Liver (tissue), 9 donors: ENCODE measurements around the gene LBP. TPM values are rescaled to one million over a fixed set of nuclear protein-coding genes. Genes with fewer than 3 reads are reported as not detected.

Experiments used
- DNase-seq: peaks from one replicate; pipeline ENCODE4 v3.0.0-alpha.2; 2017; ENCODE audit warnings: low spot score
- H3K27ac ChIP-seq, 2 donors: one replicate each; pipeline ENCODE4 v1.7.0; 2013; ENCODE audit warnings: inconsistent platforms in 2 of 2, low read length in 2 of 2, control low read depth in 1 of 2, low read depth in 1 of 2, mild to moderate bottlenecking in 1 of 2
- H3K27me3 ChIP-seq, 4 donors: one replicate each; pipeline versions ENCODE4 v1.6.1 to v1.7.0; 2013; ENCODE audit warnings: low read length in 3 of 4, inconsistent platforms in 1 of 4, mild to moderate bottlenecking in 1 of 4, moderate library complexity in 1 of 4; ENCODE audit not compliant: control insufficient read depth in 4 of 4, insufficient read depth in 4 of 4
- H3K36me3 ChIP-seq, 4 donors: one replicate each; pipeline versions ENCODE4 v1.6.1 to v1.7.0; 2013; ENCODE audit warnings: low read length in 3 of 4, mild to moderate bottlenecking in 3 of 4, low read depth in 1 of 4, moderate library complexity in 1 of 4; ENCODE audit not compliant: control insufficient read depth in 4 of 4, insufficient read depth in 3 of 4
- H3K4me1 ChIP-seq, 4 donors: one replicate each; pipeline versions ENCODE4 v1.6.1 to v1.7.0; 2013; ENCODE audit warnings: low read length in 3 of 4, mild to moderate bottlenecking in 3 of 4, moderate library complexity in 1 of 4; ENCODE audit not compliant: control insufficient read depth in 4 of 4, insufficient read depth in 4 of 4
- H3K4me3 ChIP-seq, 3 donors: one replicate each; pipeline versions ENCODE4 v1.6.1 to v1.7.0; 2013; ENCODE audit warnings: low read length in 3 of 3, control low read depth in 1 of 3, low read depth in 1 of 3, mild to moderate bottlenecking in 1 of 3
- H3K9ac ChIP-seq, 2 donors: one replicate each; pipeline ENCODE4 v1.7.0; 2013; ENCODE audit warnings: low read length in 2 of 2, mild to moderate bottlenecking in 2 of 2, moderate library complexity in 2 of 2, control low read depth in 1 of 2, low read depth in 1 of 2
- H3K9me3 ChIP-seq, 4 donors: one replicate each; pipeline versions ENCODE4 v1.6.1 to v1.7.0; 2013; ENCODE audit warnings: low read length in 3 of 4; ENCODE audit not compliant: control insufficient read depth in 4 of 4
- EGR1 ChIP-seq, 2 donors: IDR thresholded peaks; 2 replicates each; pipeline ENCODE4 v1.6.1; 2016 to 2018; ENCODE audit warnings: antibody characterized with exemption in 2 of 2, low read depth in 2 of 2
- FOXA1 ChIP-seq: IDR thresholded peaks from 2 replicates; pipeline ENCODE4 v1.6.1; 2016; ENCODE audit warnings: antibody characterized with exemption
- FOXA2 ChIP-seq: IDR thresholded peaks from 2 replicates; pipeline ENCODE4 v1.6.1; 2016; ENCODE audit warnings: antibody characterized with exemption
- GABPA ChIP-seq, 2 donors: IDR thresholded peaks in 1 of 2; conservative IDR thresholded peaks in 1 of 2; 2 replicates each; pipeline ENCODE4 v1.6.1; 2016; ENCODE audit warnings: antibody characterized with exemption in 2 of 2, mild to moderate bottlenecking in 1 of 2, moderate library complexity in 1 of 2
- HNF4A ChIP-seq, 2 donors: conservative IDR thresholded peaks; 2 replicates each; pipeline ENCODE4 v1.6.1; 2016; ENCODE audit warnings: antibody characterized with exemption in 2 of 2, mild to moderate bottlenecking in 2 of 2
- HNF4G ChIP-seq: IDR thresholded peaks from 2 replicates; pipeline ENCODE4 v1.6.1; 2016; ENCODE audit warnings: antibody characterized with exemption
- JUND ChIP-seq, 2 donors: IDR thresholded peaks; 2 replicates each; pipeline ENCODE4 v1.6.1; 2016; ENCODE audit warnings: antibody characterized with exemption in 2 of 2
- NR2F2 ChIP-seq: IDR thresholded peaks from 2 replicates; pipeline ENCODE4 v1.6.1; 2016; ENCODE audit warnings: antibody characterized with exemption
- RAD21 ChIP-seq, 2 donors: IDR thresholded peaks; 2 replicates each; pipeline ENCODE4 v1.6.1; 2016; ENCODE audit warnings: antibody characterized with exemption in 2 of 2, mild to moderate bottlenecking in 2 of 2
- RXRA ChIP-seq, 2 donors: IDR thresholded peaks; 2 replicates each; pipeline ENCODE4 v1.6.1; 2017 to 2018; ENCODE audit warnings: antibody characterized with exemption in 2 of 2, mild to moderate bottlenecking in 1 of 2
- SP1 ChIP-seq: IDR thresholded peaks from 2 replicates; pipeline ENCODE4 v1.6.1; 2018; ENCODE audit warnings: antibody characterized with exemption, mild to moderate bottlenecking
- TAF1 ChIP-seq: conservative IDR thresholded peaks from 2 replicates; pipeline ENCODE4 v1.6.1; 2016; ENCODE audit warnings: antibody characterized with exemption, mild to moderate bottlenecking
- YY1 ChIP-seq: IDR thresholded peaks from 2 replicates; pipeline ENCODE4 v1.6.1; 2016; ENCODE audit warnings: antibody characterized with exemption, mild to moderate bottlenecking
- WGBS: extraction: QIAGEN DNeasy Blood & Tissue Kit; methylation state at CpG from one replicate; pipeline ENCODE4 v1.1.7; 2013; 5-methylcytosine and 5-hydroxymethylcytosine counted together
- polyA plus RNA-seq, 2 donors: library from polyadenylated mRNA; stranded (reverse) in 1 of 2; unstranded in 1 of 2; fragments of 200-250 nt in 1 of 2; fragments of >200 nt in 1 of 2; fragmentation: Nextera tagmentation in 1 of 2; extraction: Ambion mirVana in 1 of 2; gene quantifications; one replicate each; pipeline versions ENCODE4 v1.2.1 to v1.2.3, GENCODE V29; 2013 to 2015
- total RNA-seq, 2 donors: library from RNA; depleted of rRNA; stranded (reverse); fragments of >200 nt; gene quantifications; one replicate each; pipeline ENCODE4 v1.2.3, GENCODE V29; 2014
- TF ChIP-seq, protein P1 (sequence below): IDR thresholded peaks from 2 replicates; pipeline ENCODE4 v1.6.1; 2016; ENCODE audit warnings: antibody characterized with exemption
- TF ChIP-seq, protein P2 (sequence below): IDR thresholded peaks from 2 replicates; pipeline ENCODE4 v1.6.1; 2016; ENCODE audit warnings: antibody characterized with exemption
- TF ChIP-seq, protein P3 (sequence below): fragments of 150-350 bp; IDR thresholded peaks from 2 replicates; pipeline ENCODE4 v1.5.1; 2017; ENCODE audit warnings: improper control_type of control experiment, low read depth, low read length; ENCODE audit not compliant: missing input control
- TF ChIP-seq, protein P4 (sequence below): IDR thresholded peaks from 2 replicates; pipeline ENCODE4 v1.6.1; 2016; ENCODE audit warnings: antibody characterized with exemption, mild to moderate bottlenecking
- TF ChIP-seq, protein P5 (sequence below): IDR thresholded peaks from 2 replicates; pipeline ENCODE4 v1.6.1; 2016; ENCODE audit warnings: antibody characterized with exemption
- donor health status: healthy.
- donor health status: healthy.
- donor health status: healthy.
- donor health status: healthy.
- donor health status: healthy.

Gene LBP
- total and polyA plus RNA-seq, 4 donors = 561 to 1,485 (median 1,083) TPM

DNA sequence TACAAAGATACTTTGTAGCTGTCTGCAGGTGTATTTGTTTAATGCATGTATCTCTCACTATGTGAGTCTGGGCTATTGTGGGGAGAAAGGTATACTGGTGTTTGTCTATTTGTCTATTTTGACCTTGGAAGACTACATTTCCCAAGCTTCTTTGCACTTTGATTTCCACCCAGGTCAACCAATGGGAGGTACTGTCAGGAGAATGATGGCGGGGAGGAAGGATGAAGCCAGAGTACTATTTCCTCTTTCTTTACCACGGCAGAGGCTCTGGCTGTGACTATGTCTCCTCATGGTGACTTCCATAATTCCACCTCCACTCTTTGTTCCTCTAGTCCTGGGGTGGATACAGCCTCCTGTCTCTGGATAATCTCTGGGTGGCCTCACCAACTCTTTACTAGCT lies 23.1 kb downstream of the LBP start:
- Histone ChIP-seq H3K9ac (no peak overlapping the region), H3K27me3 (no peaks in the 10 kb centered on the region), H3K9me3 (no peaks in the 10 kb centered on the region), H3K4me3 (no peak overlapping the region), H3K4me1 (peaks cover 0 to 26% (median 10%) of the 10 kb centered on the region in 4 donors), H3K36me3 (peaks cover 15 to 90% (median 67%) of the 10 kb centered on the region in 4 donors), H3K27ac (no peak overlapping the region)
- TF ChIP-seq, protein P1, sequence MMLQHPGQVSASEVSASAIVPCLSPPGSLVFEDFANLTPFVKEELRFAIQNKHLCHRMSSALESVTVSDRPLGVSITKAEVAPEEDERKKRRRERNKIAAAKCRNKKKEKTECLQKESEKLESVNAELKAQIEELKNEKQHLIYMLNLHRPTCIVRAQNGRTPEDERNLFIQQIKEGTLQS = no peak
- TF ChIP-seq HNF4A (conservative IDR thresholded peaks at IDR 0.05) = peak in 1 of 2 donors; percentile 26
- DNase-seq = no peak
- WGBS = 53% methylated on average over 2 of the region's 2 CpGs

DNA sequence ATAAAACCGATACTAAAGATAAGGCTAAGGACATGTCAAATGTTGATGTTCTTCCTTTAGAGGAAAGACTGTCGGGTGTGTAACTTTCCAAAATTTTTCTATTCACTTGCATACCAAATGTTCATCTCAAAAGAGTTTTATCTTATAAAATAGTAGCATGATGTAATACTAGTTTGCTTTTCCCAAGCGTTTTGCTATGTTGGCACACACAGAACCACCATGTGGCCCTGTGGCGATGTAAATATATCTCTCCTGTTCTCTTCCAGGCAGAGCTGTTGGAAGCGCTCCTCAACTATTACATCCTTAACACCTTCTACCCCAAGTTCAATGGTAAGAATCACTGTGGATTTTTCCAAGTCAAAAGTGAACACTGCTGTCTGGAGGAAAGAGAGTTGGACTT lies 26.5 kb downstream of the LBP start:
- Histone ChIP-seq H3K27ac (peak overlapping the region in 1 of 2 donors; percentile 53), H3K9me3 (no peaks in the 10 kb centered on the region), H3K36me3 (peaks cover 17 to 88% (median 71%) of the 10 kb centered on the region in 4 donors), H3K4me1 (peaks cover 0 to 22% (median 8%) of the 10 kb centered on the region in 4 donors), H3K9ac (no peak overlapping the region), H3K27me3 (no peaks in the 10 kb centered on the region), H3K4me3 (no peak overlapping the region)
- DNase-seq = no peak
- WGBS = 59% methylated on average over 5 of the region's 5 CpGs
- no peak for TF ChIP-seq JUND (IDR thresholded peaks at IDR 0.05)
- no peak for TF ChIP-seq FOXA1
- TF ChIP-seq HNF4G = no peak
- TF ChIP-seq, protein P1 = no peak
- no peak for TF ChIP-seq EGR1 (IDR thresholded peaks at IDR 0.05; ENCODE audit: low read depth in 2 of 2)
- TF ChIP-seq, protein P2, sequence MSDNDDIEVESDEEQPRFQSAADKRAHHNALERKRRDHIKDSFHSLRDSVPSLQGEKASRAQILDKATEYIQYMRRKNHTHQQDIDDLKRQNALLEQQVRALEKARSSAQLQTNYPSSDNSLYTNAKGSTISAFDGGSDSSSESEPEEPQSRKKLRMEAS = no peak

DNA sequence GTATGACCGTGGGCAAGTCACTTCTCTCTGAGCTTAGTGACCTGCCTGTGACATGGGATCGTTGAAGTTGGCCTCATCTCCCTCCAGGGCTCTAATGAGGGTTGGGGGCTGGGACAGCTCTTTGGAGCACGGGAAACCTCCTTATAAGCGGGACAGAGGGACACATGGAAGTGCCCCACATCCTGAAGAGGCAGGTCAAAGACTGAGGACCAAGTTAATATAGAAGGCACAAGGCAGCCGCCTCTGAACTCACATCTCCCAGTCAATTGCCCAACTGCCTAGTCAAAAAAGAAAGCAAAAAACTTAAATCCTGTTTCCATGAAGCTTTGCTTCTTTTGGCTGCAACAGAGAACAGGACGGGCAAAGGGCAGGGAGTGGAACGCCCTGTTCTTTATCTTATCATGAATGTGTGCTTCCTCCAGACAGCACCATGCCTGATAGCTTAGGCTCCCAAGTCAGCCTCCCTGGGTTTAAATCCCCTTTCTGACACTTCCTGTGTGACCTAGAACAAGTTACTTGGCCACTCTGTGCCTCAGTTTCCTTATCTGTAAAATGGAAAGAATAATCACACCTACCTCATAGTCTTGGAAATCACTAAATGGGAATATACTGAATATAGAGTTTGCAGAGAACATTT lies 27.1 kb downstream of the LBP start:
- WGBS = 23% methylated on average over 7 of the region's 7 CpGs
- no peaks in the 10 kb centered on the region for H3K27me3 ChIP-seq
- TF ChIP-seq GABPA (IDR thresholded peaks at IDR 0.05 in 1 of 2, conservative IDR thresholded peaks at IDR 0.05 in 1 of 2) = no peak
- TF ChIP-seq EGR1 (IDR thresholded peaks at IDR 0.05; ENCODE audit: low read depth in 2 of 2) = no peak
- TF ChIP-seq FOXA2 = no peak
- TF ChIP-seq, protein P1 = no peak
- no peak for TF ChIP-seq YY1
- no peak for TF ChIP-seq TAF1
- TF ChIP-seq, protein P3, sequence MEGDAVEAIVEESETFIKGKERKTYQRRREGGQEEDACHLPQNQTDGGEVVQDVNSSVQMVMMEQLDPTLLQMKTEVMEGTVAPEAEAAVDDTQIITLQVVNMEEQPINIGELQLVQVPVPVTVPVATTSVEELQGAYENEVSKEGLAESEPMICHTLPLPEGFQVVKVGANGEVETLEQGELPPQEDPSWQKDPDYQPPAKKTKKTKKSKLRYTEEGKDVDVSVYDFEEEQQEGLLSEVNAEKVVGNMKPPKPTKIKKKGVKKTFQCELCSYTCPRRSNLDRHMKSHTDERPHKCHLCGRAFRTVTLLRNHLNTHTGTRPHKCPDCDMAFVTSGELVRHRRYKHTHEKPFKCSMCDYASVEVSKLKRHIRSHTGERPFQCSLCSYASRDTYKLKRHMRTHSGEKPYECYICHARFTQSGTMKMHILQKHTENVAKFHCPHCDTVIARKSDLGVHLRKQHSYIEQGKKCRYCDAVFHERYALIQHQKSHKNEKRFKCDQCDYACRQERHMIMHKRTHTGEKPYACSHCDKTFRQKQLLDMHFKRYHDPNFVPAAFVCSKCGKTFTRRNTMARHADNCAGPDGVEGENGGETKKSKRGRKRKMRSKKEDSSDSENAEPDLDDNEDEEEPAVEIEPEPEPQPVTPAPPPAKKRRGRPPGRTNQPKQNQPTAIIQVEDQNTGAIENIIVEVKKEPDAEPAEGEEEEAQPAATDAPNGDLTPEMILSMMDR = no peak
- peak; percentile 97 for TF ChIP-seq NR2F2
- TF ChIP-seq, protein P4, sequence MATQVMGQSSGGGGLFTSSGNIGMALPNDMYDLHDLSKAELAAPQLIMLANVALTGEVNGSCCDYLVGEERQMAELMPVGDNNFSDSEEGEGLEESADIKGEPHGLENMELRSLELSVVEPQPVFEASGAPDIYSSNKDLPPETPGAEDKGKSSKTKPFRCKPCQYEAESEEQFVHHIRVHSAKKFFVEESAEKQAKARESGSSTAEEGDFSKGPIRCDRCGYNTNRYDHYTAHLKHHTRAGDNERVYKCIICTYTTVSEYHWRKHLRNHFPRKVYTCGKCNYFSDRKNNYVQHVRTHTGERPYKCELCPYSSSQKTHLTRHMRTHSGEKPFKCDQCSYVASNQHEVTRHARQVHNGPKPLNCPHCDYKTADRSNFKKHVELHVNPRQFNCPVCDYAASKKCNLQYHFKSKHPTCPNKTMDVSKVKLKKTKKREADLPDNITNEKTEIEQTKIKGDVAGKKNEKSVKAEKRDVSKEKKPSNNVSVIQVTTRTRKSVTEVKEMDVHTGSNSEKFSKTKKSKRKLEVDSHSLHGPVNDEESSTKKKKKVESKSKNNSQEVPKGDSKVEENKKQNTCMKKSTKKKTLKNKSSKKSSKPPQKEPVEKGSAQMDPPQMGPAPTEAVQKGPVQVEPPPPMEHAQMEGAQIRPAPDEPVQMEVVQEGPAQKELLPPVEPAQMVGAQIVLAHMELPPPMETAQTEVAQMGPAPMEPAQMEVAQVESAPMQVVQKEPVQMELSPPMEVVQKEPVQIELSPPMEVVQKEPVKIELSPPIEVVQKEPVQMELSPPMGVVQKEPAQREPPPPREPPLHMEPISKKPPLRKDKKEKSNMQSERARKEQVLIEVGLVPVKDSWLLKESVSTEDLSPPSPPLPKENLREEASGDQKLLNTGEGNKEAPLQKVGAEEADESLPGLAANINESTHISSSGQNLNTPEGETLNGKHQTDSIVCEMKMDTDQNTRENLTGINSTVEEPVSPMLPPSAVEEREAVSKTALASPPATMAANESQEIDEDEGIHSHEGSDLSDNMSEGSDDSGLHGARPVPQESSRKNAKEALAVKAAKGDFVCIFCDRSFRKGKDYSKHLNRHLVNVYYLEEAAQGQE = no peak
- TF ChIP-seq RXRA (IDR thresholded peaks at IDR 0.05) = peak; percentile 50 to 61
- TF ChIP-seq HNF4A (conservative IDR thresholded peaks at IDR 0.05) = peak; percentile 49 to 76
- TF ChIP-seq FOXA1 = no peak
- TF ChIP-seq JUND (IDR thresholded peaks at IDR 0.05) = no peak
- TF ChIP-seq, protein P2 = no peak
- TF ChIP-seq, protein P5, sequence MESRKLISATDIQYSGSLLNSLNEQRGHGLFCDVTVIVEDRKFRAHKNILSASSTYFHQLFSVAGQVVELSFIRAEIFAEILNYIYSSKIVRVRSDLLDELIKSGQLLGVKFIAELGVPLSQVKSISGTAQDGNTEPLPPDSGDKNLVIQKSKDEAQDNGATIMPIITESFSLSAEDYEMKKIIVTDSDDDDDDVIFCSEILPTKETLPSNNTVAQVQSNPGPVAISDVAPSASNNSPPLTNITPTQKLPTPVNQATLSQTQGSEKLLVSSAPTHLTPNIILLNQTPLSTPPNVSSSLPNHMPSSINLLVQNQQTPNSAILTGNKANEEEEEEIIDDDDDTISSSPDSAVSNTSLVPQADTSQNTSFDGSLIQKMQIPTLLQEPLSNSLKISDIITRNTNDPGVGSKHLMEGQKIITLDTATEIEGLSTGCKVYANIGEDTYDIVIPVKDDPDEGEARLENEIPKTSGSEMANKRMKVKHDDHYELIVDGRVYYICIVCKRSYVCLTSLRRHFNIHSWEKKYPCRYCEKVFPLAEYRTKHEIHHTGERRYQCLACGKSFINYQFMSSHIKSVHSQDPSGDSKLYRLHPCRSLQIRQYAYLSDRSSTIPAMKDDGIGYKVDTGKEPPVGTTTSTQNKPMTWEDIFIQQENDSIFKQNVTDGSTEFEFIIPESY = no peak
- peak in 1 of 2 donors; percentile 24 for TF ChIP-seq RAD21 (IDR thresholded peaks at IDR 0.05)
- TF ChIP-seq SP1 = peak; percentile 81
- peak; percentile 19 for TF ChIP-seq HNF4G
- no peak overlapping the region for H3K4me3 ChIP-seq
- H3K36me3 ChIP-seq = peaks cover 17 to 86% (median 68%) of the 10 kb centered on the region in 4 donors
- no peak overlapping the region for H3K9ac ChIP-seq
- peaks cover 0 to 22% (median 8%) of the 10 kb centered on the region in 4 donors for H3K4me1 ChIP-seq
- no peak for DNase-seq
- H3K9me3 ChIP-seq = no peaks in the 10 kb centered on the region
- H3K27ac ChIP-seq = peak overlapping the region in 1 of 2 donors; percentile 53
